ENCODE measurements around the gene BABAM2.

- TF ChIP-seq, protein P1, sequence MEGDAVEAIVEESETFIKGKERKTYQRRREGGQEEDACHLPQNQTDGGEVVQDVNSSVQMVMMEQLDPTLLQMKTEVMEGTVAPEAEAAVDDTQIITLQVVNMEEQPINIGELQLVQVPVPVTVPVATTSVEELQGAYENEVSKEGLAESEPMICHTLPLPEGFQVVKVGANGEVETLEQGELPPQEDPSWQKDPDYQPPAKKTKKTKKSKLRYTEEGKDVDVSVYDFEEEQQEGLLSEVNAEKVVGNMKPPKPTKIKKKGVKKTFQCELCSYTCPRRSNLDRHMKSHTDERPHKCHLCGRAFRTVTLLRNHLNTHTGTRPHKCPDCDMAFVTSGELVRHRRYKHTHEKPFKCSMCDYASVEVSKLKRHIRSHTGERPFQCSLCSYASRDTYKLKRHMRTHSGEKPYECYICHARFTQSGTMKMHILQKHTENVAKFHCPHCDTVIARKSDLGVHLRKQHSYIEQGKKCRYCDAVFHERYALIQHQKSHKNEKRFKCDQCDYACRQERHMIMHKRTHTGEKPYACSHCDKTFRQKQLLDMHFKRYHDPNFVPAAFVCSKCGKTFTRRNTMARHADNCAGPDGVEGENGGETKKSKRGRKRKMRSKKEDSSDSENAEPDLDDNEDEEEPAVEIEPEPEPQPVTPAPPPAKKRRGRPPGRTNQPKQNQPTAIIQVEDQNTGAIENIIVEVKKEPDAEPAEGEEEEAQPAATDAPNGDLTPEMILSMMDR (IDR thresholded peaks at IDR 0.05 in 4 of 5, conservative IDR thresholded peaks at IDR 0.05 in 1 of 5), result no peak
- no peak for TF ChIP-seq POLR2A (IDR thresholded peaks at IDR 0.05)
Measured at GRCh38 chr2:27980242-27980641, 89.7 kb downstream of the BABAM2 start.

Measured in gastrocnemius medialis (tissue), 4 donors.